Measurements from ENCODE around the gene CHID1.

Gene CHID1

GRCh38 chr11:910589-911030, at the start of gene CHID1:
Gene CHID1, minus strand, starts transcription at chr11:910810. Its CDS starts 5,994 bp downstream, at chr11:904816.
- DNase-seq = peak; percentile 80 to 86

DNA sequence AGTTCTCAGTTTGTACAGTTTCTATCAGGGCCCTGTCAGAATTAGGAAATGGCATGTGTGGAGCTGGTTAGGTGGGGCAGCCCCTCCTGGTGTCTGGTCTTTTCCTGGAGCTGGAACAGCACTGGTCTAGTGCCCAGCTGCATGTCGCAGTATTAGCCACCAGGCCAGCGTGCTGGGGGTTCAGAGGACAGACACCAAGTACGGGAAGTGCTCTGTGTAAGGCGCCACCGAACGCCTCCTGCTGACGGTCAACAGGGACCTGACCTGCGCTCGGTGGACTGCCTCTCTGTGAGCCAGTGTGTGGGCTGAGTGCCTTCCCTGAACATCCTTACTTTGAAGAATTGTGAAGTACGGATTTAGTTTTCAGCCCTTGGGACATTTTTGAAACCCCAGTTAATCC, 49.0 kb upstream of the CHID1 start:
- no peak for DNase-seq

- DNase-seq = no peak
These were observed 48.4 kb upstream of the CHID1 start for GRCh38 chr11:959027-959426.

DNA sequence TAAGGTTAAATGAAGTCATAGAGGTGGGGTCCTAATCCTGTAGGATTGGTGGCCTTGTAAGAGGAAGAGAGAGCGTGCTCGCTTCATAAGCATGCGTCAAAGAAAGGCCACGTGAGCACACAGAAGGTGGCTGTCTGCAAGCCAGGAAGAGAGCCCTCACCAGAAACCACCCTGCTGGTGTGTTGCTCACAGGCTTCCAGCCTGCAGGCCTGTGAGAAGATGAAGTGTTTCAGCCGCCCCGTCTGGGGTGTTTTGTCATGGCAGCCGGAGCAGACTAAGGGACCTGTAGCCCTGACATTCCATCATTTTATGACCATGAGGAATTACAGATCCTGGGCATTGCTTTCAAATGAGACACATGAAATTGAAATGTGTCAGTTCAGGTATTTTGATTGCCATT, 47.5 kb upstream of the CHID1 start:
- DNase-seq = no peak

- no peak for DNase-seq
These were observed 46.8 kb upstream of the CHID1 start for GRCh38 chr11:957212-957920.

- DNase-seq = peak in 1 of 2 experiments; percentile 26
These were observed 44.8 kb upstream of the CHID1 start for GRCh38 chr11:955154-956063.

- no peak for DNase-seq
These were observed 44.0 kb upstream of the CHID1 start for GRCh38 chr11:954392-955153.

- no peak for DNase-seq
These were observed 42.9 kb upstream of the CHID1 start for GRCh38 chr11:953512-953911.

DNA sequence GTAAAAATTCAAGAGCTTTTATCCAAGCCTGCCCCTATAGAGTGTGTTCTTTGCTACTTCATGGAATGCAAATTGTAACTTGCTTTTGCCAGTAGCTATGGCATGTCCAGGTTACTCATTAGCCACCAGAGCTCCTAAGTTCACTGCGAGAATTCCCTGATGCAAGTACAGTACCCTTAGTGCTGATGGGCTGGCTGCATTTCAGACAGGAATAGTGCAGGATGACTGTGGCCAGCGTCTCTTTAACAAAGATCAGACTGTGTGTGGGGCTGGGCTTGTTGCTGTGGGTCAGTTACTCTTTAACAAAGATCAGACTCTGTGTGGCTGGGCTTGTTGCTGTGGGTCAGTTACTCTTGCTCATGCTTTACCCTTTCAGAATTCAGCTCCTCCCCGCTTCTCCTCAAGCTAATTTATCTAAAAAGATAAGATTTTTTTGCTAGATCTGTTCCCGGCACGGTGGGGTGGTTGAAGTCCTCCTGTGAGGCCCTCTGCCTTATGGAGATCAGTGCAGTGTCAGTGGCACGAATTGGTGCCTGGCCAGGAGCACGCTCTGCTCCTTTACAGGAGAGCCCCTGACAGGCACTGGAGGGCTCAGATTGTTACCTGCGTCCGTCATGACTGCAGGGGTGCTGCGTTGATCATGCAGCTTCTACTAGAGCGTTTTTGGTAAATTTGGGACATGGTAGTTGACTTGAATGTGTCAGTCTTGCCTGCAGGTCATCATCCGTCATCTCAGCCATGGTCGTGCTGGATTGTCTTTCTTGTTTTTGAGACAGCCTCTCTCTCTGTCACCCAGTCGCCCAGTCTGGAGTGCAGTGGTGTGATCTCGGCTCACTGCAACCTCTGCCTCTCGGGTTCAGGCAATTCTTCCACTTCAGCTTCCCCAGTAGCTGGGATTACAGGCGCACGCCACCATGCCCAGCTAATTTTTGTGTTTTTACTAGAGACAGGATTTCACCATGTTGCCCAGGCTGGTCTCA, 42.1 kb upstream of the CHID1 start:
- DNase-seq = no peak

GRCh38 chr11:951507-951906, 40.9 kb upstream of the CHID1 start:
- DNase-seq = no peak

GRCh38 chr11:947744-948143, 37.1 kb upstream of the CHID1 start:
- DNase-seq = no peak

GRCh38 chr11:945986-946385, 35.4 kb upstream of the CHID1 start:
- no peak for DNase-seq

DNA sequence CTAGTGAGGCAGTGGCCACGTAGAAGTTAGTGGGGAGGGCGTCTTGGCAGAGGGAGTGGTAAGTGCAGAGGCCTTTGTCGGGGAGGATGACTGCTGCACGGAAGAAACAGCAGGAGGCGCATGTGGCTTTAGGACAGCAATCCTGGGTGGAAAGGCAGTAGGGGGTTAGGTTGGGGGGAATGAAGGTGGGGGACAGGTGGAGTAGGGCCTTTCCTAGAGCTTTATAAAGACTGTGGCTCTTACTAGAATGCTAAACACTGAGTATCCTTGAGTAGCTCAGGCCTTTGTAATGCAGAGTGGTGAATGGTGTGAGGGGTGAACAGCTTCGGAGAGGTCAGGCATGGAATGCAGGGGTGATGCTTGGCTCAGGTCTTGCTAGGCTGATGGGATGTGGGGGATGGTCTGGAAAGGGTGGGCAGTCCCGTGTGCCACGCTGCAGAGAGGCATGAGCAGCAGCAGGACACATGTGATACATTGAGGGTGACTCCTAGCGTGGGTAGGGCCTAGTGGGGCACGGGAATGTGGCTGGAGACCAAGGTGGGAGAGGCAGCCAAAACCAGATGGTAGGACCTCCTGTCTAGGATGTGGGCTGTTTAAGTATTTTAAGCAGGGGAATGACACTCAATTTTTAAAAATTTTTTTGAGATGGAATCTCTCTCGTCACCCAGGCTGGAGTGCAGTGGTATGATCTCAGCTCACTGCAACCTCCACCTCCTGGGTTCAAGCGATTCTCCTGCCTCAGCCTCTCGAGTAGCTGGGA, 34.3 kb upstream of the CHID1 start:
- no peak for DNase-seq

- DNase-seq = no peak
These were observed 32.2 kb upstream of the CHID1 start for GRCh38 chr11:942823-943222.

DNA sequence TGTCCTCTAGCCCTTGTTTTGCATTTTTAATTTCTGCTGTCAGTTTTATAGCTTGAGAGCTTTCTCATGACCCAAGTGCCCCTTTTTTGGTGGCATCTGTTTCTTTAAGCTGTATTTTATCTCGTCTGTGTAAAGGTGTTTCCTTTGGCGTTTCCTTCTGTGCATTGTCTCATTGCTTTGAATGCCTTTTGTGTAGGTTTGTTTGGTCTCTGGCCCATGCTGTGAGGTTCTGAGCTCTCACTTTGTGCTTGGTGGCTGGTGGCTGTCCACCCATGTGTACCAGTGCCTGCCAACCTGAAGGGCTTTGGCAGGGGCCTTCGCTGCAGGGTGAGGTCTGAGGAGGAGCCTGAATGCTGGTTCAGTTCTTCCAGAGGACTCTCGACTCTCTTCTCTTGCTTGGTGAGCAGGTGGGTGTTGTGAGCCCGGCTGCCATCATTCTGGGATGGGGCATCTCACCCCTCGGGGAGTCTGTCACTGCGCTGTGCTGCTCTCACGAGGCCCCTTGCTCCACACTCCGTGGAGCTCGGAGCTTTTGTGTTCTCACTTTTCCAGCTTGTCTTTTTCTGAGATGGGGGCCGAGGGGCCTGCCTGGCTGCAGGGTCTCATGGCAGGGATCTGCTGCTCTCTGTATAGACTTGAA, 30.0 kb upstream of the CHID1 start:
- peak; percentile 23 to 28 for DNase-seq

DNA sequence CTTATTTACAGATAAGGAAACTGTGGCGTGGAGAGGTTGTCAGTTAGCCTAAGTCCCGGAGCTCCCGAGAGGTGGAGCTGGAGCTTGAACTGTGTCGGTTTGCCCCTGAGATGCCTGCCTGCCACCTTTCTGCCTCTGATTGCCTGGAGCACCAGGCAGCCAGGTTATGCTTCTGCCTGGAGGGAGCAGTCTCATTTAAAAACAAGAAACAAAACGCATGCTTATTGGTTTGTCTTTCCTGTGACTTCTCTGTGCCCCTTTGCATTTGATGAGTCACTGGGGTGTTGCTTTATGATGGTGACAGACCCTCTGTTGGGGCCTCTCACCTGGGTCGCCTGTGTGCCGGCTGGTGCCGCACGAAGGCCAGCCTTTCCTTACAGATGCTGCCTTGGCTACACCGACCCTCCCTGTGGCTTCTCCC, 27.2 kb upstream of the CHID1 start:
- no peak for DNase-seq

DNA sequence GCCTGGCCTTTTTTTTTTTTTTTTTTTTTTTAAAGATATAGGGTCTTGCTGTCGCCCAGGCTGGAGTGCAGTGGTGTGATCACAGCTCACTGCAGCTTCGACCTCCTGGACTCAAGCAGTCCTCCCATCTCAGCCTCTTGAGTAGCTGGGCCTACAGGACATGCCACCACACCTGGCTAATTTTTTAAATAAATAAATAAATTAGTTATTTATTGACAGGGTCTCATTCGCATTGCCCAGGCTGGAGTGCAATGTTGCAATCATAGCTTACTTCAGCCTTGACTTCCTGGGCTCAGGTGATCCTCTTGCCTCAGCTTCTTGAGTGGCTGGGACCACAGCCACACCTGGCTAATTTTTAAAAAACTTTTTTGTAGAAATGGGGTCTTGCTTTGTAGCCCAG, 25.6 kb upstream of the CHID1 start:
- no peak for DNase-seq

GRCh38 chr11:934527-934926, 23.9 kb upstream of the CHID1 start:
- no peak for DNase-seq

DNA sequence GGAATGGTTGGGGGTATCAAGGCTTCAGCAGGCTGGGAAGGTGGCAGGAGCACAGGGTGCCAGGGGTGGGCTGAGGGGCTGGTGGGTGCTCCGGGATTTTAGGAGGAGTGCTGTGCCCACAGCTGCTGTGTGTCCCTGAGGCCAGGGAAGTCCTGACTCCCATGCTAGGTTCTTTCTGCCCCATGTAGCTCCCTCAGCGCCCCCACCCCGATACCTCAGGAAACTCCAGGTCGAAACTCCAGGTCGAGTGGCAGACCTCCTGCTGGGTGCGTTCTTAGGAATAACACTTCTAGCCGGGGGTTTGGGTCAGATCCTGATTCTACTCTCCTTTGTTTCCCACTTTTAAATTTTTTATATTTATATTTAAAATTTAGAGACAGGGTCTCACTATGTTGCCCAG, 23.3 kb upstream of the CHID1 start:
- DNase-seq = no peak

DNA sequence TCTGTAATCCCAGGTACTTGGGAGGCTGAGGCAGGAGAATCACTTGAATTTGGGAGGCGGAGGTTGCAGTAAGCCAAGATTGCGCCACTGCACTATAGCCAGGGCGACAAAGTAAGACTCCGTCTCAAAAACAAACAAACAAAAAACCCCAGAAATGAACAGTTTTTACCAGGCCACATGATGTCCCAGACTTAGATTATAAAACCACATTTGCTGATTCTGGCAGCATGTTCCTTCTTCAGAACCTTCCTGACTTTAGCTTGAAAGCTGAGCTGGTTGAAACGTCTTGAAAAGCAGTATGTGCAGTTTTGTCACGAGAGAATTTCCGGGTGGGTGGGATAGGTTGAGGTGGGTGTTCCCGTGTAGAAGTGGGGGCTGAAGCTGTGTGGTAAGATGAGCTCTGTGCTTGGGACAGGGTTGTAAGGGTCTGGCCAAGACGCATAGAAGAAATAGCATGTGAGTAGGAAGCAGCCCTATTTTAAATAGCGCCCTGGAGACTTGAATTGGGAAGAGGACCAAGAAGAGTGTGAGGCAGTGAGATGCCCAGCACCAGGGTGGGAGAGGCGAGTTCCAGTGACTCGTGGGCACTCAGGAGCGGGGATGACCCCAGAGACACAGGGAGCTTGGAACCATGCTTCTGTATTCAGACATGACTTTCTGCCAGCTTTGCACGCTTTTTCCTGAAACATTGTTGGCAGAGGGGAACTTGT, 22.7 kb upstream of the CHID1 start:
- no peak for DNase-seq
